RWPE2 (cell line): ENCODE measurements around the gene C1orf74.

Source experiments
- ATAC-seq: fragments of 200-7000 bp; cut with Tn5 transposase; 3 replicates; pipeline ENCODE4 v1.9.1; 2021; ENCODE audit warnings: low read depth
- DNase-seq: peaks from one replicate; pipeline ENCODE4 v3.0.0-alpha.2; 2020; ENCODE audit warnings: low spot score
- H3K27ac ChIP-seq: fragments of 450-650 bp; 2 replicates; pipeline ENCODE4 v1.5.1; 2017; ENCODE audit warnings: mild to moderate bottlenecking; ENCODE audit not compliant: poor library complexity, severe bottlenecking
- H3K27me3 ChIP-seq: fragments of 250-450 bp; sonication (Bioruptor Pico); 2 replicates; pipeline ENCODE4 v1.5.1; 2021; ENCODE audit warnings: mild to moderate bottlenecking, moderate library complexity; ENCODE audit not compliant: insufficient read depth, poor library complexity, severe bottlenecking
- H3K36me3 ChIP-seq: fragments of 250-450 bp; sonication (Bioruptor Pico); 2 replicates; pipeline ENCODE4 v1.5.1; 2020; ENCODE audit warnings: low read depth, mild to moderate bottlenecking, moderate library complexity
- H3K4me1 ChIP-seq: fragments of 250-450 bp; sonication (Bioruptor Pico); 2 replicates; pipeline ENCODE4 v1.5.1; 2021; ENCODE audit warnings: mild to moderate bottlenecking, moderate library complexity; ENCODE audit not compliant: insufficient read depth, poor library complexity, severe bottlenecking
- H3K4me3 ChIP-seq: fragments of 250-450 bp; sonication (Bioruptor Pico); 2 replicates; pipeline ENCODE4 v1.5.1; 2021; ENCODE audit warnings: mild to moderate bottlenecking, moderate library complexity; ENCODE audit not compliant: severe bottlenecking
- H3K9me3 ChIP-seq: fragments of 250-450 bp; sonication (Bioruptor Pico); 2 replicates; pipeline ENCODE4 v1.5.1; 2021; ENCODE audit warnings: mild to moderate bottlenecking, moderate library complexity; ENCODE audit not compliant: severe bottlenecking
- TF ChIP-seq, protein P1 (sequence below): fragments of 450-650 bp; IDR thresholded peaks from one replicate; pipeline ENCODE4 v1.5.1; 2017; ENCODE audit warnings: mild to moderate bottlenecking, moderate library complexity; ENCODE audit not compliant: poor library complexity, severe bottlenecking

The C1orf74 gene

GRCh38 chr1:209790286-209791193 lies 6.2 kb upstream of the C1orf74 start:
- peaks cover 94% of the 10 kb centered on the region for H3K36me3 ChIP-seq
- no peak overlapping the region for H3K27ac ChIP-seq
- H3K4me3 ChIP-seq = no peak overlapping the region
- no peaks in the 10 kb centered on the region for H3K9me3 ChIP-seq
- TF ChIP-seq, protein P1, sequence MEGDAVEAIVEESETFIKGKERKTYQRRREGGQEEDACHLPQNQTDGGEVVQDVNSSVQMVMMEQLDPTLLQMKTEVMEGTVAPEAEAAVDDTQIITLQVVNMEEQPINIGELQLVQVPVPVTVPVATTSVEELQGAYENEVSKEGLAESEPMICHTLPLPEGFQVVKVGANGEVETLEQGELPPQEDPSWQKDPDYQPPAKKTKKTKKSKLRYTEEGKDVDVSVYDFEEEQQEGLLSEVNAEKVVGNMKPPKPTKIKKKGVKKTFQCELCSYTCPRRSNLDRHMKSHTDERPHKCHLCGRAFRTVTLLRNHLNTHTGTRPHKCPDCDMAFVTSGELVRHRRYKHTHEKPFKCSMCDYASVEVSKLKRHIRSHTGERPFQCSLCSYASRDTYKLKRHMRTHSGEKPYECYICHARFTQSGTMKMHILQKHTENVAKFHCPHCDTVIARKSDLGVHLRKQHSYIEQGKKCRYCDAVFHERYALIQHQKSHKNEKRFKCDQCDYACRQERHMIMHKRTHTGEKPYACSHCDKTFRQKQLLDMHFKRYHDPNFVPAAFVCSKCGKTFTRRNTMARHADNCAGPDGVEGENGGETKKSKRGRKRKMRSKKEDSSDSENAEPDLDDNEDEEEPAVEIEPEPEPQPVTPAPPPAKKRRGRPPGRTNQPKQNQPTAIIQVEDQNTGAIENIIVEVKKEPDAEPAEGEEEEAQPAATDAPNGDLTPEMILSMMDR = no peak
- H3K4me1 ChIP-seq = no peaks in the 10 kb centered on the region
- ATAC-seq (no peak), DNase-seq (no peak)
- no peaks in the 10 kb centered on the region for H3K27me3 ChIP-seq

- no peak for DNase-seq
- ATAC-seq = no peak
- H3K27ac ChIP-seq = no peak overlapping the region
- H3K4me3 ChIP-seq = no peak overlapping the region
- no peaks in the 10 kb centered on the region for H3K4me1 ChIP-seq
- H3K9me3 ChIP-seq = no peaks in the 10 kb centered on the region
- H3K27me3 ChIP-seq = no peaks in the 10 kb centered on the region
- TF ChIP-seq, protein P1 = no peak
- H3K36me3 ChIP-seq = peaks cover 89% of the 10 kb centered on the region
These were observed 4.9 kb upstream of the C1orf74 start for GRCh38 chr1:209789245-209789644.

GRCh38 chr1:209787551-209787950 lies 3.2 kb upstream of the C1orf74 start:
- H3K36me3 ChIP-seq = peaks cover 72% of the 10 kb centered on the region
- H3K27me3 ChIP-seq = no peaks in the 10 kb centered on the region
- DNase-seq (no peak), ATAC-seq (no peak)
- no peak overlapping the region for H3K27ac ChIP-seq
- H3K4me1 ChIP-seq = no peaks in the 10 kb centered on the region
- TF ChIP-seq, protein P1 = no peak
- H3K9me3 ChIP-seq = no peaks in the 10 kb centered on the region
- no peak overlapping the region for H3K4me3 ChIP-seq

DNA sequence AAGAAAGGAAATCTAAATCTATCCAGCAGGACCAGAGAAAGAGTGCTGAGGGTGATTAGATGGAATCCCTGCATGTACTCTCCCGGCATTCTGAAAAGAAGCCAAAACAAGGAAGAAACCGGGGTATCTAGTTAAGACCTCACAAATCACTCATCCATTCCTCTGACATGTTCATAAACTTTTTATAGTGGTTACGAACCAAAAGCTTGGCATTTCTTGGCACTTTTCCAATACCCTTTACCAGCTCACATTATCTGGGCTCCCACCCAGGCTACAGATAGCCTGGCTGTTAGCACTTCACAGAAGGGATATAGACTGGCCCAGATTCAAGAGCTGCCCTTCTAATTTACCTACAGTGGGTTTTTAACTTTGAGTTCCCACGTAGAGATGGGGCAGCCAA lies 1.8 kb upstream of the C1orf74 start:
- Histone ChIP-seq H3K4me1 (no peaks in the 10 kb centered on the region), H3K4me3 (no peak overlapping the region), H3K27ac (no peak overlapping the region), H3K9me3 (no peaks in the 10 kb centered on the region), H3K36me3 (peaks cover 58% of the 10 kb centered on the region), H3K27me3 (no peaks in the 10 kb centered on the region)
- TF ChIP-seq, protein P1 = no peak
- DNase-seq = no peak
- ATAC-seq = no peak

GRCh38 chr1:209785592-209785991 lies 1.2 kb upstream of the C1orf74 start:
- TF ChIP-seq, protein P1 = no peak
- no peak for DNase-seq
- Histone ChIP-seq H3K4me3 (no peak overlapping the region), H3K9me3 (no peaks in the 10 kb centered on the region), H3K4me1 (no peaks in the 10 kb centered on the region), H3K36me3 (peaks cover 53% of the 10 kb centered on the region), H3K27ac (peak overlapping the region; percentile 67), H3K27me3 (no peaks in the 10 kb centered on the region)
- ATAC-seq = no peak
